Heart left ventricle (tissue), 16 donors: Measurements from ENCODE around the gene ZNF70. TPM values are rescaled to one million over a fixed set of nuclear protein-coding genes. Genes with fewer than 3 reads are reported as not detected.
"Not testable (repeated sequence)": the region's sequence is repeated elsewhere in the genome, so short reads cannot be mapped to it uniquely, and the experiment has no call there.

Experiments
- ATAC-seq, 4 donors: fragments of 200-7000 bp; cut with Tn5 transposase; one replicate each; pipeline ENCODE4 v1.9.1; 2020 to 2022; ENCODE audit warnings: moderate library complexity in 4 of 4, mild to moderate bottlenecking in 3 of 4, moderate number of reproducible peaks in 1 of 4
- DNase-seq, 5 donors: peaks; one replicate each; pipeline ENCODE4 v3.0.0-alpha.2; 2020
- H3K27ac ChIP-seq, 12 donors: fragments of 200-600 bp; sonication (generic) in 4 of 12; one replicate each; pipeline versions ENCODE4 v1.5.0 to v1.8.0; 2016 to 2022; ENCODE audit warnings: mild to moderate bottlenecking in 2 of 12
- H3K27me3 ChIP-seq, 9 donors: fragments of 200-600 bp; sonication (generic) in 2 of 9; one replicate each; pipeline versions ENCODE4 v1.5.1 to v1.8.0; 2016 to 2022; ENCODE audit warnings: mild to moderate bottlenecking in 3 of 9
- H3K36me3 ChIP-seq, 9 donors: fragments of 200-600 bp; sonication (generic) in 2 of 9; one replicate each; pipeline versions ENCODE4 v1.5.0 to v1.8.0; 2018 to 2022; ENCODE audit warnings: mild to moderate bottlenecking in 2 of 9
- H3K4me1 ChIP-seq, 12 donors: fragments of 200-600 bp; sonication (generic) in 4 of 12; one replicate each; pipeline versions ENCODE4 v1.5.0 to v1.8.0; 2016 to 2022; ENCODE audit warnings: mild to moderate bottlenecking in 3 of 12
- H3K4me3 ChIP-seq, 12 donors: fragments of 200-600 bp; sonication (generic) in 4 of 12; one replicate each; pipeline versions ENCODE4 v1.5.0 to v1.8.0; 2017 to 2022; ENCODE audit warnings: mild to moderate bottlenecking in 9 of 12, moderate library complexity in 4 of 12
- H3K9me3 ChIP-seq, 12 donors: fragments of 200-600 bp; sonication (generic) in 4 of 12; one replicate each; pipeline versions ENCODE4 v1.5.0 to v1.8.0; 2016 to 2022; ENCODE audit warnings: mild to moderate bottlenecking in 1 of 12
- POLR2A ChIP-seq, 2 donors: fragments of 450-650 bp; IDR thresholded peaks; one replicate each; pipeline ENCODE4 v1.6.1; 2017; ENCODE audit warnings: antibody characterized with exemption in 2 of 2, mild to moderate bottlenecking in 2 of 2, moderate library complexity in 2 of 2
- WGBS, 4 donors: extraction: QIAGEN DNeasy Blood & Tissue Kit in 2 of 4; methylation state at CpG; one replicate each; pipeline versions ENCODE4 v1.1.5 to v1.1.7; 2013 to 2018; 5-methylcytosine and 5-hydroxymethylcytosine counted together
- intact Hi-C, 10 donors: fragments of 100-400 bp; cut with DNase I; formaldehyde crosslinking; loops; one replicate each; pipeline versions ENCODE4 v1.11.1 to v1.14.2; 2022
- polyA plus RNA-seq, 2 donors: library from polyadenylated mRNA; stranded (reverse); fragments of 200-250 nt; gene quantifications; one replicate each; pipeline ENCODE4 v1.2.3, GENCODE V29; 2013
- total RNA-seq, 9 donors: library from RNA; depleted of rRNA in 2 of 9; stranded (reverse); fragments of >200 nt in 2 of 9; fragmentation: NEBNext Ultra II Directional in 3 of 9; extraction: Animal tissue kit (Norgen Biotek cat#: 25700) in 3 of 9; gene quantifications; one replicate each; pipeline versions ENCODE4 v1.1.0 to v1.2.4, GENCODE V29; 2016 to 2023
- TF ChIP-seq, protein P1 (sequence below), 12 donors: fragments of 200-600 bp; sonication (generic) in 4 of 12; IDR thresholded peaks; one replicate each; pipeline versions ENCODE4 v1.5.0 to v1.8.0; 2018 to 2022; ENCODE audit warnings: antibody characterized with exemption in 12 of 12, mild to moderate bottlenecking in 5 of 12
- donor health status: ischemic (EF 13 %, LVEDD 7.1; RV severe dilation, severe dysfunction).
- donor health status: healthy with polysubstance abuse.
- donor health status: DM: no; HTN: yes; CAD: no.
- donor health status: DM: no; HTN: no; CAD: no.
- donor health status: ischemic (EF 25% LVEDD 6.9; RV normal size, moderate dysfunction).
- donor health status: ischemic (EF 25% LVEDD 5.7; RV mildly dilated, moderate dysfunction).
- donor health status: healthy.
- donor health status: DM: yes; HTN: yes; CAD: no.
- donor health status: ischemic (EF 35%, LVEDD 5.7; RV mildly dilated, moderate dysfunction).
- donor health status: nonischemic (EF 11% LVEDD 7.7; RV severe dilation, severe dysfunction).
- donor health status: DM: yes; HTN: yes; CAD: no.
- donor health status: PGD.
- donor health status: ischemic (EF 29% LVEDD 5.4; RV normal size, mild dysfunction).
- donor health status: nonischemic (EF 23%, LVEDD 6.1; RV moderate dilation, normal function).

The ZNF70 gene
- total and polyA plus RNA-seq, 11 donors, result 1.6 to 4.6 (median 3.0) TPM

- DNase-seq, result peak in 2 of 5 donors; percentile 37 to 51
- no peak overlapping the region for H3K4me3 ChIP-seq
- H3K36me3 ChIP-seq, result peaks cover 0 to 34% (median 26%) of the 10 kb centered on the region in 9 donors
- 60 to 81% (median 70%) methylated on average over 2 of the region's 2 CpGs for WGBS, 4 donors
- peak overlapping the region in 3 of 12 donors; percentile 24 to 37 (median 27) for H3K27ac ChIP-seq
- ATAC-seq, result peak in 2 of 4 donors; percentile 8 to 16
- intact Hi-C loops, result no loop called here
- H3K9me3 ChIP-seq, result peaks cover 0 to 7% (median 0%) of the 10 kb centered on the region in 12 donors
- peaks cover 0 to 17% (median 7%) of the 10 kb centered on the region in 12 donors for H3K4me1 ChIP-seq
- TF ChIP-seq, protein P1, sequence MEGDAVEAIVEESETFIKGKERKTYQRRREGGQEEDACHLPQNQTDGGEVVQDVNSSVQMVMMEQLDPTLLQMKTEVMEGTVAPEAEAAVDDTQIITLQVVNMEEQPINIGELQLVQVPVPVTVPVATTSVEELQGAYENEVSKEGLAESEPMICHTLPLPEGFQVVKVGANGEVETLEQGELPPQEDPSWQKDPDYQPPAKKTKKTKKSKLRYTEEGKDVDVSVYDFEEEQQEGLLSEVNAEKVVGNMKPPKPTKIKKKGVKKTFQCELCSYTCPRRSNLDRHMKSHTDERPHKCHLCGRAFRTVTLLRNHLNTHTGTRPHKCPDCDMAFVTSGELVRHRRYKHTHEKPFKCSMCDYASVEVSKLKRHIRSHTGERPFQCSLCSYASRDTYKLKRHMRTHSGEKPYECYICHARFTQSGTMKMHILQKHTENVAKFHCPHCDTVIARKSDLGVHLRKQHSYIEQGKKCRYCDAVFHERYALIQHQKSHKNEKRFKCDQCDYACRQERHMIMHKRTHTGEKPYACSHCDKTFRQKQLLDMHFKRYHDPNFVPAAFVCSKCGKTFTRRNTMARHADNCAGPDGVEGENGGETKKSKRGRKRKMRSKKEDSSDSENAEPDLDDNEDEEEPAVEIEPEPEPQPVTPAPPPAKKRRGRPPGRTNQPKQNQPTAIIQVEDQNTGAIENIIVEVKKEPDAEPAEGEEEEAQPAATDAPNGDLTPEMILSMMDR (IDR thresholded peaks at IDR 0.05), result no peak
- no peak for TF ChIP-seq POLR2A (IDR thresholded peaks at IDR 0.05)
- H3K27me3 ChIP-seq, result no peaks in the 10 kb centered on the region
Observed at GRCh38 chr22:23743303-23743705, 7.6 kb downstream of the ZNF70 start.

DNA sequence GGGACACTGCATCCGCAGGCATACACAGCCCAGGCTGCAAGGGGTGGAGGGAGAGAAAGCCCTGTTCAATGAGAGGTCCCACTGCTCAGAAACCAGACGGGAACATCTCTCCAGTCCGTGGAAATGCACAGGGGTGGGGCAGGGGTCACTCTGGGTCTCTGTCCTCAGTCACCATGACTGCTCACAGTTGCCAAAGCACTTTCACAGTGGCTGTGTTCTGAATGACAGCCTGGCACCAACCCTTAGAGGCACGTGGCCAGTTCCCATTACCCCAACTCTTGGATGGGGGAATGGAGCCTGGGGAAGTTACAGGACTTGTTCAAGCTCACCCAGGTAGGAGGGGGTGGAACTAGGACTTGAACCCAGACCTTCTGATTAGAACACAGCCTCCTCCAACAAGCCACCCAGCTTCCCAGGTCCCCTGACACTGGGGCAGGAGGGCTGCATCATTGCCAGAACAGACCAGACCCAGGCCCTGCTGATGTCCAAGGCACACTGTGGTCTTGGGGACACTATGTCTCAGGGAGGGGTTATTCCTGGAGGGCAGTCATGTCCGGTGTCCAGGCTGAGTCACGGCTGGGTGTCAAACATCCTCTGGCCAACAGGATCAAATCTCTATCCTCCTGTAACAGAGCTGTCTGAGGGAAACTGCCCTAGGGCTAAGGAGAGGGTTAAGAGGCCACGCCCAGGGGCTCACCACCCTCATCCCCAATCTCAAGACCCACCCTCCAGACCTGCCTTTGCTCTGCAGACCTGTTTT is 8.2 kb downstream of the ZNF70 start:
- TF ChIP-seq POLR2A (IDR thresholded peaks at IDR 0.05), result no peak
- TF ChIP-seq, protein P1 (IDR thresholded peaks at IDR 0.05), result no peak
- no peak overlapping the region for H3K4me3 ChIP-seq
- intact Hi-C loops, result loop anchor here in 1 of 10 donors (1.0 kb wide), 1 partner anchor 25 kb away; no protein-coding TSS in a partner anchor
- peak overlapping the region in 4 of 12 donors; percentile 24 to 37 (median 30) for H3K27ac ChIP-seq
- peaks cover 0 to 7% (median 0%) of the 10 kb centered on the region in 12 donors for H3K9me3 ChIP-seq
- peaks cover 0 to 17% (median 7%) of the 10 kb centered on the region in 12 donors for H3K4me1 ChIP-seq
- DNase-seq (peak in 3 of 5 donors; percentile 49 to 68 (median 64)), ATAC-seq (peak; percentile 83 to 94 (median 92))
- H3K27me3 ChIP-seq, result no peaks in the 10 kb centered on the region
- 54 to 59% (median 57%) methylated on average over 6 to 7 of the region's 7 CpGs for WGBS, 4 donors
- peaks cover 0 to 34% (median 26%) of the 10 kb centered on the region in 9 donors for H3K36me3 ChIP-seq

DNA sequence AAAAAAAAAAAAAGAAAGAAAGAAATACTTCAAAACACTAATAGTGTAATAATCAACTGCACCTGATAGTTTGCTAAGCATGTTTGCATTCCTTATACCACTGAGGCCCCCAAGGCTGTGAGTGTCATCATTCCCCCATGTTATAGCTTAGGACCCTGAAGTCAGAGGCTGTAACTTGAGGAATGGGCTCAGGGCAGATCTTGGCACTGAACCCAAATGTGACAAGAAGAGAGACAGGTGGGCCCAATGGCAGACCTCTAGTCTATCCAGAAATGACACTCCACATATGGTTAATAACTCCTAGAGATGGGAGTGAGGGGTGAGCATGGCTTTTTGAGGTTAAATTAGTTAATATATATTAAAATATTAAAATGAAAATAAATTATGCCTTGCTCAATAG is 13.2 kb downstream of the ZNF70 start:
- Histone ChIP-seq H3K36me3 (peaks cover 0 to 8% (median 4%) of the 10 kb centered on the region in 9 donors), H3K4me3 (no peak overlapping the region), H3K27ac (no peak overlapping the region), H3K9me3 (no peaks in the 10 kb centered on the region), H3K4me1 (peaks cover 0 to 10% (median 4%) of the 10 kb centered on the region in 12 donors), H3K27me3 (no peaks in the 10 kb centered on the region)
- TF ChIP-seq, protein P1 (IDR thresholded peaks at IDR 0.05), result no peak
- TF ChIP-seq POLR2A (IDR thresholded peaks at IDR 0.05), result no peak
- intact Hi-C loops, result loop anchor here in 1 of 10 donors (5.0 kb wide), 1 partner anchor 50 kb away; no protein-coding TSS in a partner anchor
- ATAC-seq (no peak), DNase-seq (no peak)

GRCh38 chr22:23728108-23728507 is 22.8 kb downstream of the ZNF70 start:
- DNase-seq, ATAC-seq, H3K4me1 ChIP-seq, H3K36me3 ChIP-seq, H3K27me3 ChIP-seq, H3K27ac ChIP-seq, intact Hi-C loops, H3K4me3 ChIP-seq, H3K9me3 ChIP-seq: not testable (repeated sequence)
- 79 to 88% (median 87%) methylated on average over 4 of the region's 4 CpGs for WGBS, 4 donors
